DND-41 (cell line): ENCODE data around the gene DNAH3.

ENCODE experiments used
- CTCF ChIP-seq: IDR thresholded peaks from 2 replicates; pipeline ENCODE4 v1.5.1; 2012; ENCODE audit warnings: borderline replicate concordance, low read length, moderate library complexity, mild to moderate bottlenecking; ENCODE audit not compliant: poor library complexity, severe bottlenecking; ENCODE audit errors: extremely low read depth
- EZH2 ChIP-seq: IDR thresholded peaks from 3 replicates; pipeline ENCODE4 v1.6.1; 2012; ENCODE audit warnings: borderline replicate concordance, low read depth, mild to moderate bottlenecking, moderate library complexity, low read length, inconsistent platforms; ENCODE audit not compliant: severe bottlenecking

- TF ChIP-seq CTCF (no peak), EZH2 (no peak)
Observed at GRCh38 chr16:21057875-21058274, 92.8 kb downstream of the DNAH3 start.
